Loucy (cell line): Measurements from ENCODE around the gene DUS3L.

Source experiments
- H2AFZ ChIP-seq: fragments of 200-600 bp; sonication (generic); 2 replicates; pipeline ENCODE4 v1.6.0; 2016; ENCODE audit warnings: antibody characterized with exemption, mild to moderate bottlenecking, low read length, moderate library complexity
- H3F3A ChIP-seq: fragments of 200-600 bp; 2 replicates; pipeline ENCODE4 v1.6.0; 2016; ENCODE audit warnings: antibody characterized with exemption, low read depth, mild to moderate bottlenecking
- H3K27me3 ChIP-seq: fragments of 200-600 bp; sonication (generic); 2 replicates; pipeline ENCODE4 v1.6.1; 2014; ENCODE audit warnings: low read length, mild to moderate bottlenecking; ENCODE audit not compliant: insufficient read depth, poor library complexity, severe bottlenecking
- H3K36me3 ChIP-seq: fragments of 200-600 bp; sonication (generic); 2 replicates; pipeline ENCODE4 v1.6.1; 2016; ENCODE audit warnings: low read length; ENCODE audit not compliant: insufficient read depth
- H3K4me1 ChIP-seq: fragments of 200-600 bp; sonication (generic); 2 replicates; pipeline ENCODE4 v1.5.1; 2014; ENCODE audit warnings: low read length, mild to moderate bottlenecking; ENCODE audit not compliant: insufficient read depth, poor library complexity, severe bottlenecking
- H3K4me2 ChIP-seq: fragments of 200-600 bp; sonication (generic); 2 replicates; pipeline ENCODE4 v1.6.0; 2014; ENCODE audit warnings: antibody characterized with exemption, low read length, low read depth, mild to moderate bottlenecking; ENCODE audit not compliant: poor library complexity, severe bottlenecking
- H3K4me3 ChIP-seq: fragments of 200-600 bp; sonication (generic); 2 replicates; pipeline ENCODE4 v1.5.1; 2014; ENCODE audit warnings: low read length, mild to moderate bottlenecking, mixed read lengths; ENCODE audit not compliant: poor library complexity, severe bottlenecking
- H3K79me2 ChIP-seq: fragments of 200-600 bp; sonication (generic); 2 replicates; pipeline ENCODE4 v1.6.1; 2014; ENCODE audit warnings: low read length; ENCODE audit not compliant: insufficient read depth
- H3K9ac ChIP-seq: fragments of 200-600 bp; sonication (generic); 2 replicates; pipeline ENCODE4 v1.6.0; 2014; ENCODE audit warnings: mild to moderate bottlenecking, low read depth, low read length, moderate library complexity; ENCODE audit not compliant: poor library complexity, severe bottlenecking
- H3K9me2 ChIP-seq: fragments of 200-600 bp; sonication (generic); replicated peaks from 2 replicates; pipeline ENCODE4 v1.6.1; 2016; ENCODE audit warnings: low read depth, low read length, mixed read lengths
- H3K9me3 ChIP-seq: fragments of 200-600 bp; sonication (generic); 2 replicates; pipeline ENCODE4 v1.6.1; 2014; ENCODE audit warnings: mild to moderate bottlenecking, antibody characterized with exemption, low read length, low read depth; ENCODE audit not compliant: insufficient read depth
- H4K20me1 ChIP-seq: fragments of 200-600 bp; sonication (generic); 2 replicates; pipeline ENCODE4 v1.6.0; 2014; ENCODE audit warnings: antibody characterized with exemption, low read length, mild to moderate bottlenecking; ENCODE audit not compliant: insufficient read depth, poor library complexity, severe bottlenecking
- CTCF ChIP-seq: fragments of 200-600 bp; sonication (generic); conservative IDR thresholded peaks from 2 replicates; pipeline ENCODE4 v1.5.1; 2014; ENCODE audit warnings: mild to moderate bottlenecking, antibody characterized with exemption, low read length
- EZH2phosphoT487 ChIP-seq: fragments of 200-600 bp; IDR thresholded peaks from 2 replicates; pipeline ENCODE4 v1.6.1; 2018; ENCODE audit warnings: antibody characterized with exemption, mild to moderate bottlenecking, moderate library complexity, borderline replicate concordance

Gene DUS3L

GRCh38 chr19:5826531-5827341, 35.8 kb upstream of the DUS3L start:
- Histone ChIP-seq H3K4me2 (peak overlapping the region; percentile 64), H3K9ac (no peak overlapping the region), H3K36me3 (no peaks in the 10 kb centered on the region), H2AFZ (peak overlapping the region; percentile 74), H3K9me3 (no peaks in the 10 kb centered on the region), H3K4me3 (peak overlapping the region; percentile 58), H4K20me1 (no peaks in the 10 kb centered on the region), H3K4me1 (peaks cover 10% of the 10 kb centered on the region), H3F3A (no peaks in the 10 kb centered on the region), H3K9me2 (no peaks in the 10 kb centered on the region), H3K79me2 (no peaks in the 10 kb centered on the region), H3K27me3 (no peaks in the 10 kb centered on the region)
- TF ChIP-seq CTCF = 0 out of 2 replicates have a peak, but pooled peaks have one; percentile 30
- TF ChIP-seq EZH2phosphoT487 = no peak

- Histone ChIP-seq H3K79me2 (no peaks in the 10 kb centered on the region), H2AFZ (no peak overlapping the region), H3K9ac (no peak overlapping the region), H3K27me3 (no peaks in the 10 kb centered on the region), H3K4me3 (no peak overlapping the region), H3F3A (no peaks in the 10 kb centered on the region), H3K9me3 (no peaks in the 10 kb centered on the region), H3K4me2 (no peak overlapping the region), H4K20me1 (no peaks in the 10 kb centered on the region), H3K9me2 (no peaks in the 10 kb centered on the region), H3K36me3 (no peaks in the 10 kb centered on the region), H3K4me1 (peaks cover 10% of the 10 kb centered on the region)
- TF ChIP-seq CTCF = no peak
- TF ChIP-seq EZH2phosphoT487 = no peak
Measured at GRCh38 chr19:5825178-5825577, 34.2 kb upstream of the DUS3L start.

GRCh38 chr19:5824751-5825150, 33.8 kb upstream of the DUS3L start:
- Histone ChIP-seq H4K20me1 (no peaks in the 10 kb centered on the region), H3K79me2 (no peaks in the 10 kb centered on the region), H3K9me2 (no peaks in the 10 kb centered on the region), H3K9ac (no peak overlapping the region), H3F3A (no peaks in the 10 kb centered on the region), H3K27me3 (no peaks in the 10 kb centered on the region), H3K9me3 (no peaks in the 10 kb centered on the region), H3K4me2 (no peak overlapping the region), H2AFZ (no peak overlapping the region), H3K4me1 (peaks cover 10% of the 10 kb centered on the region), H3K36me3 (no peaks in the 10 kb centered on the region), H3K4me3 (no peak overlapping the region)
- no peak for TF ChIP-seq CTCF
